HG03139 (cell line): ENCODE results near the gene GOLGA8M.
"Not testable (repeated sequence)": the region's sequence is repeated elsewhere in the genome, so short reads cannot be mapped to it uniquely, and the experiment has no call there.

Source experiments
- ATAC-seq: cut with Tn5 transposase; IDR thresholded peaks from one replicate; pipeline ENCODE4 v1.9.1; 2021; ENCODE audit not compliant: unreplicated experiment

GOLGA8M gene

GRCh38 chr15:28712270-28712669, at the start of gene GOLGA8M:
GOLGA8M (minus strand) TSS chr15:28712421; CDS start chr15:28712323, 98 bp downstream.
- not testable (repeated sequence) for ATAC-seq

- not testable (repeated sequence) for ATAC-seq
Measured at GRCh38 chr15:28742890-28743289, 30.7 kb upstream of the GOLGA8M start.

GRCh38 chr15:28738590-28739292, 26.5 kb upstream of the GOLGA8M start:
- not testable (repeated sequence) for ATAC-seq

GRCh38 chr15:28738200-28738561, 26.0 kb upstream of the GOLGA8M start:
- not testable (repeated sequence) for ATAC-seq

GRCh38 chr15:28737521-28738199, 25.4 kb upstream of the GOLGA8M start:
- ATAC-seq, result not testable (repeated sequence)

- ATAC-seq, result not testable (repeated sequence)
Measured at GRCh38 chr15:28728061-28728460, 15.8 kb upstream of the GOLGA8M start.

GRCh38 chr15:28727026-28727425, 14.8 kb upstream of the GOLGA8M start:
- not testable (repeated sequence) for ATAC-seq

GRCh38 chr15:28726102-28726501, 13.9 kb upstream of the GOLGA8M start:
- ATAC-seq, result no peak

GRCh38 chr15:28725556-28725955, 13.3 kb upstream of the GOLGA8M start:
- no peak for ATAC-seq

GRCh38 chr15:28723986-28724385, 11.8 kb upstream of the GOLGA8M start:
- ATAC-seq, result not testable (repeated sequence)

GRCh38 chr15:28719626-28720025, 7.4 kb upstream of the GOLGA8M start:
- ATAC-seq, result not testable (repeated sequence)

GRCh38 chr15:28718576-28718975, 6.4 kb upstream of the GOLGA8M start:
- not testable (repeated sequence) for ATAC-seq

- not testable (repeated sequence) for ATAC-seq
Measured at GRCh38 chr15:28714176-28714575, 2.0 kb upstream of the GOLGA8M start.

- not testable (repeated sequence) for ATAC-seq
Measured at GRCh38 chr15:28703927-28704326, 8.3 kb downstream of the GOLGA8M start.

- ATAC-seq, result not testable (repeated sequence)
Measured at GRCh38 chr15:28702427-28702826, 9.8 kb downstream of the GOLGA8M start.

GRCh38 chr15:28694006-28694751, 18.0 kb downstream of the GOLGA8M start:
- not testable (repeated sequence) for ATAC-seq

GRCh38 chr15:28693021-28693420, 19.2 kb downstream of the GOLGA8M start:
- not testable (repeated sequence) for ATAC-seq

GRCh38 chr15:28673533-28673932, 38.7 kb downstream of the GOLGA8M start:
- ATAC-seq, result not testable (repeated sequence)

- ATAC-seq, result not testable (repeated sequence)
Measured at GRCh38 chr15:28672122-28672521, 40.1 kb downstream of the GOLGA8M start.

- not testable (repeated sequence) for ATAC-seq
Measured at GRCh38 chr15:28666402-28666801, 45.8 kb downstream of the GOLGA8M start.

GRCh38 chr15:28664575-28664974, 47.6 kb downstream of the GOLGA8M start:
- not testable (repeated sequence) for ATAC-seq
